WTC11 (cell line): ENCODE results near the gene GFOD2. TPM values are rescaled to one million over a fixed set of nuclear protein-coding genes. Genes with fewer than 3 reads are reported as not detected.

Experiments
- ATAC-seq: fragments of 200-7000 bp; cut with Tn5 transposase; 2 replicates; pipeline ENCODE4 v1.10.0; 2021; ENCODE audit warnings: mild to moderate bottlenecking, moderate library complexity
- CTCF ChIA-PET: fragments of 300-600 bp; sonication (Branson Sonifier 250); formaldehyde crosslinking; loops from one replicate; lab custom pipeline; 2021; ENCODE audit warnings: antibody characterized with exemption; lab: Charles Lee
- POLR2A ChIA-PET: fragments of 350-600 bp; sonication (Branson Sonifier 250); formaldehyde crosslinking; loops from one replicate; lab custom pipeline; 2021; ENCODE audit warnings: antibody characterized with exemption; lab: Charles Lee
- DNase-seq: peaks from one replicate; pipeline ENCODE4 v3.0.0; 2021; ENCODE audit warnings: low spot score
- H3K27ac Mint-ChIP-seq: 2 replicates; pipeline ENCODE4 v1.8.0; 2021; ENCODE audit warnings: mixed read lengths
- H3K27me3 Mint-ChIP-seq: 2 replicates; pipeline ENCODE4 v1.8.0; 2021; ENCODE audit warnings: low read depth, mild to moderate bottlenecking, moderate library complexity, mixed read lengths
- H3K36me3 Mint-ChIP-seq: 2 replicates; pipeline ENCODE4 v1.8.0; 2021; ENCODE audit warnings: mixed read lengths
- H3K4me1 Mint-ChIP-seq: 2 replicates; pipeline ENCODE4 v1.8.0; 2022; ENCODE audit warnings: mixed read lengths
- H3K4me3 Mint-ChIP-seq: 2 replicates; pipeline ENCODE4 v1.8.0; 2021; ENCODE audit warnings: mild to moderate bottlenecking, moderate library complexity, mixed read lengths
- H3K9me3 Mint-ChIP-seq: 2 replicates; pipeline ENCODE4 v1.8.0; 2021; ENCODE audit warnings: mixed read lengths
- CREB1 ChIP-seq: sonication (generic); formaldehyde crosslinking; IDR thresholded peaks from 2 replicates; pipeline ENCODE4 v1.8.0; 2023; ENCODE audit warnings: mild to moderate bottlenecking, missing genetic modification reagents
- CREM ChIP-seq: sonication (generic); formaldehyde crosslinking; IDR thresholded peaks from 2 replicates; pipeline ENCODE4 v1.8.1; 2022; ENCODE audit warnings: mild to moderate bottlenecking, missing genetic modification reagents, moderate library complexity
- GRHL2 ChIP-seq: fragments of 250-450 bp; sonication (Bioruptor Pico); IDR thresholded peaks from 2 replicates; pipeline ENCODE4 v1.8.0; 2022; ENCODE audit warnings: mild to moderate bottlenecking, moderate library complexity; ENCODE audit not compliant: insufficient replicate concordance, severe bottlenecking
- IRF2 ChIP-seq: sonication (generic); formaldehyde crosslinking; IDR thresholded peaks from 2 replicates; pipeline ENCODE4 v1.8.0; 2022; ENCODE audit warnings: low read depth, missing genetic modification reagents, borderline replicate concordance
- JUN ChIP-seq: sonication (generic); formaldehyde crosslinking; IDR thresholded peaks from 2 replicates; pipeline ENCODE4 v1.8.0; 2023; ENCODE audit warnings: mild to moderate bottlenecking, missing genetic modification reagents
- MXD4 ChIP-seq: fragments of 250-450 bp; sonication (Bioruptor Pico); IDR thresholded peaks from 2 replicates; pipeline ENCODE4 v1.8.0; 2021; ENCODE audit warnings: mild to moderate bottlenecking, moderate library complexity, borderline replicate concordance
- MYBL2 ChIP-seq: sonication (generic); formaldehyde crosslinking; IDR thresholded peaks from 2 replicates; pipeline ENCODE4 v1.8.1; 2023; ENCODE audit warnings: mild to moderate bottlenecking, moderate library complexity, missing genetic modification reagents
- NFE2L1 ChIP-seq: sonication (generic); formaldehyde crosslinking; IDR thresholded peaks from 2 replicates; pipeline ENCODE4 v1.8.1; 2023; ENCODE audit warnings: missing genetic modification reagents
- NFYB ChIP-seq: sonication (generic); formaldehyde crosslinking; conservative IDR thresholded peaks from 2 replicates; pipeline ENCODE4 v1.8.0; 2022; ENCODE audit warnings: low read depth, missing genetic modification reagents
- NR1H2 ChIP-seq: sonication (generic); formaldehyde crosslinking; IDR thresholded peaks from 2 replicates; pipeline ENCODE4 v1.9.0; 2021; ENCODE audit warnings: mild to moderate bottlenecking, moderate library complexity, missing genetic modification reagents
- ZNF121 ChIP-seq: sonication (generic); formaldehyde crosslinking; IDR thresholded peaks from 2 replicates; pipeline ENCODE4 v1.8.0; 2023; ENCODE audit warnings: missing genetic modification reagents
- ZNF232 ChIP-seq: sonication (generic); formaldehyde crosslinking; IDR thresholded peaks from 2 replicates; pipeline ENCODE4 v1.8.0; 2022; ENCODE audit warnings: mild to moderate bottlenecking, missing genetic modification reagents
- ZNF317 ChIP-seq: sonication (generic); formaldehyde crosslinking; IDR thresholded peaks from 2 replicates; pipeline ENCODE4 v1.8.1; 2023; ENCODE audit warnings: low read depth, mild to moderate bottlenecking, moderate library complexity, missing genetic modification reagents, borderline replicate concordance
- ZNF423 ChIP-seq: fragments of 250-450 bp; sonication (Bioruptor Pico); IDR thresholded peaks from 2 replicates; pipeline ENCODE4 v2.1.2; 2022; ENCODE audit warnings: mild to moderate bottlenecking, moderate library complexity
- total RNA-seq: library from RNA; stranded (reverse); gene quantifications from 3 replicates; pipeline ENCODE4 v1.2.3, GENCODE V29; 2021
- TF ChIP-seq, protein P1 (sequence below): fragments of 200-600 bp; IDR thresholded peaks from 2 replicates; pipeline ENCODE4 v1.8.0; 2022; ENCODE audit warnings: antibody characterized with exemption
- TF ChIP-seq, protein P2 (sequence below): fragments of 250-450 bp; sonication (Bioruptor Pico); IDR thresholded peaks from 2 replicates; pipeline ENCODE4 v1.9.0; 2021; ENCODE audit warnings: mild to moderate bottlenecking
- TF ChIP-seq, protein P3 (sequence below): sonication (generic); formaldehyde crosslinking; IDR thresholded peaks from 2 replicates; pipeline ENCODE4 v1.8.0; 2023; ENCODE audit warnings: mild to moderate bottlenecking, missing genetic modification reagents
- TF ChIP-seq, protein P4 (sequence below): sonication (generic); formaldehyde crosslinking; IDR thresholded peaks from 2 replicates; pipeline ENCODE4 v1.8.1; 2022; ENCODE audit warnings: mild to moderate bottlenecking, moderate library complexity, missing genetic modification reagents
- TF ChIP-seq, protein P5 (sequence below): sonication (generic); formaldehyde crosslinking; IDR thresholded peaks from 2 replicates; pipeline ENCODE4 v1.8.1; 2022; ENCODE audit warnings: missing genetic modification reagents, borderline replicate concordance
- TF ChIP-seq, protein P6 (sequence below): sonication (generic); formaldehyde crosslinking; IDR thresholded peaks from 2 replicates; pipeline ENCODE4 v1.8.0; 2022; ENCODE audit warnings: mild to moderate bottlenecking, missing genetic modification reagents
- TF ChIP-seq, protein P7 (sequence below): sonication (generic); formaldehyde crosslinking; IDR thresholded peaks from 2 replicates; pipeline ENCODE4 v1.8.0; 2022; ENCODE audit warnings: missing genetic modification reagents

GFOD2 gene
- total RNA-seq, 1 experiment from 2014 or later = 29.5 TPM

DNA sequence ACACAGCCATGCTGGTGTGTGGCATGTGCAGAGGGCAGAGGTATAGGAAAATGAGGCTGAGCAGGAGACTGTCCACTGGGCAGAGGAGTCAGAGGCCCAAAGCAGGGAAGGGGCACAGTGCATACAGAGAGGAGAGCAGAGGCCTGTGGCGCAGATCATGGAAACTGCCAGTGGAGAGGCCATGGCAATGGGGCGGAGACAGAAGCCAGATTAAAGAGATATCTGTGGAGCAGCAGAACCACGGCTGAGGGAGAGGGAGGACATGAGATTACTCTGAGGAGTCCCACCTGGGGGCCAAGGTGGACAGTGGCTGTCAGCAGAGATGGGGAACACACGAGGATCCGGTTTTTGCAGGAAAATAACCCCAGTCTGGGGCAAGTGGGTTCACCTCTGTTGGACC lies 44.0 kb upstream of the GFOD2 start:
- CTCF ChIA-PET = no interaction called here
- no peaks in the 10 kb centered on the region for H3K9me3 Mint-ChIP-seq
- H3K4me3 Mint-ChIP-seq = no peak overlapping the region
- TF ChIP-seq, protein P1, sequence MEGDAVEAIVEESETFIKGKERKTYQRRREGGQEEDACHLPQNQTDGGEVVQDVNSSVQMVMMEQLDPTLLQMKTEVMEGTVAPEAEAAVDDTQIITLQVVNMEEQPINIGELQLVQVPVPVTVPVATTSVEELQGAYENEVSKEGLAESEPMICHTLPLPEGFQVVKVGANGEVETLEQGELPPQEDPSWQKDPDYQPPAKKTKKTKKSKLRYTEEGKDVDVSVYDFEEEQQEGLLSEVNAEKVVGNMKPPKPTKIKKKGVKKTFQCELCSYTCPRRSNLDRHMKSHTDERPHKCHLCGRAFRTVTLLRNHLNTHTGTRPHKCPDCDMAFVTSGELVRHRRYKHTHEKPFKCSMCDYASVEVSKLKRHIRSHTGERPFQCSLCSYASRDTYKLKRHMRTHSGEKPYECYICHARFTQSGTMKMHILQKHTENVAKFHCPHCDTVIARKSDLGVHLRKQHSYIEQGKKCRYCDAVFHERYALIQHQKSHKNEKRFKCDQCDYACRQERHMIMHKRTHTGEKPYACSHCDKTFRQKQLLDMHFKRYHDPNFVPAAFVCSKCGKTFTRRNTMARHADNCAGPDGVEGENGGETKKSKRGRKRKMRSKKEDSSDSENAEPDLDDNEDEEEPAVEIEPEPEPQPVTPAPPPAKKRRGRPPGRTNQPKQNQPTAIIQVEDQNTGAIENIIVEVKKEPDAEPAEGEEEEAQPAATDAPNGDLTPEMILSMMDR = no peak
- TF ChIP-seq, protein P2, sequence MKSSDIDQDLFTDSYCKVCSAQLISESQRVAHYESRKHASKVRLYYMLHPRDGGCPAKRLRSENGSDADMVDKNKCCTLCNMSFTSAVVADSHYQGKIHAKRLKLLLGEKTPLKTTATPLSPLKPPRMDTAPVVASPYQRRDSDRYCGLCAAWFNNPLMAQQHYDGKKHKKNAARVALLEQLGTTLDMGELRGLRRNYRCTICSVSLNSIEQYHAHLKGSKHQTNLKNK (CRISPR knock-in tag) = no peak
- TF ChIP-seq, protein P3, sequence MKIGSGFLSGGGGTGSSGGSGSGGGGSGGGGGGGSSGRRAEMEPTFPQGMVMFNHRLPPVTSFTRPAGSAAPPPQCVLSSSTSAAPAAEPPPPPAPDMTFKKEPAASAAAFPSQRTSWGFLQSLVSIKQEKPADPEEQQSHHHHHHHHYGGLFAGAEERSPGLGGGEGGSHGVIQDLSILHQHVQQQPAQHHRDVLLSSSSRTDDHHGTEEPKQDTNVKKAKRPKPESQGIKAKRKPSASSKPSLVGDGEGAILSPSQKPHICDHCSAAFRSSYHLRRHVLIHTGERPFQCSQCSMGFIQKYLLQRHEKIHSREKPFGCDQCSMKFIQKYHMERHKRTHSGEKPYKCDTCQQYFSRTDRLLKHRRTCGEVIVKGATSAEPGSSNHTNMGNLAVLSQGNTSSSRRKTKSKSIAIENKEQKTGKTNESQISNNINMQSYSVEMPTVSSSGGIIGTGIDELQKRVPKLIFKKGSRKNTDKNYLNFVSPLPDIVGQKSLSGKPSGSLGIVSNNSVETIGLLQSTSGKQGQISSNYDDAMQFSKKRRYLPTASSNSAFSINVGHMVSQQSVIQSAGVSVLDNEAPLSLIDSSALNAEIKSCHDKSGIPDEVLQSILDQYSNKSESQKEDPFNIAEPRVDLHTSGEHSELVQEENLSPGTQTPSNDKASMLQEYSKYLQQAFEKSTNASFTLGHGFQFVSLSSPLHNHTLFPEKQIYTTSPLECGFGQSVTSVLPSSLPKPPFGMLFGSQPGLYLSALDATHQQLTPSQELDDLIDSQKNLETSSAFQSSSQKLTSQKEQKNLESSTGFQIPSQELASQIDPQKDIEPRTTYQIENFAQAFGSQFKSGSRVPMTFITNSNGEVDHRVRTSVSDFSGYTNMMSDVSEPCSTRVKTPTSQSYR = no peak
- TF ChIP-seq NR1H2 (no peak), ZNF121 (CRISPR knock-in tag) (no peak), NFYB (CRISPR knock-in tag) (no peak), ZNF423 (CRISPR knock-in tag) (no peak), MYBL2 (no peak)
- ATAC-seq (no peak), DNase-seq (no peak)
- no peaks in the 10 kb centered on the region for H3K4me1 Mint-ChIP-seq
- H3K36me3 Mint-ChIP-seq = no peaks in the 10 kb centered on the region
- POLR2A ChIA-PET = no interaction called here
- H3K27me3 Mint-ChIP-seq = no peaks in the 10 kb centered on the region
- peak overlapping the region; percentile 2 for H3K27ac Mint-ChIP-seq

DNA sequence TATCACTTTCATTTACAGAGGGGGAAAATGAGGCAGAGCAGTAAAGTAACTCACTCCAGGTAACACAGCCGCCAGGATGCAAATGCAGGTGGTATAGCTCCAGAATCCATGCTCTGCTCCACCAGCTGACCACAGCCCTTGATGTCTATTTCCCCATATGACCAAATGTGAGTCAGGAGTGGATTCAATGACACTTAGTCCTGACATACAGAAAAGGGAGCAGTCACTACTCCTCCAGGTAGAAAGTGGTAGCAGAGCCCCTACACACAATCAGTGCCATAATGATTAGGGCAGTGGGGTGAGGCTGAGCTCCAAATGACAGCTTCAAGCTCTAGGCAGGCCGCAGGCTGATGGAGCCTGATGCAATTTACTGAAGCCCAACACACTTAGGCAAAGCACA lies 43.3 kb upstream of the GFOD2 start:
- ATAC-seq = no peak
- no peaks in the 10 kb centered on the region for H3K4me1 Mint-ChIP-seq
- no peak overlapping the region for H3K4me3 Mint-ChIP-seq
- no peaks in the 10 kb centered on the region; the same call in 1 of the 2 replicates for H3K36me3 Mint-ChIP-seq
- H3K9me3 Mint-ChIP-seq = no peaks in the 10 kb centered on the region
- no peak for TF ChIP-seq ZNF317 (CRISPR knock-in tag)
- TF ChIP-seq IRF2 = no peak
- no peak for TF ChIP-seq GRHL2 (CRISPR knock-in tag)
- TF ChIP-seq, protein P4, sequence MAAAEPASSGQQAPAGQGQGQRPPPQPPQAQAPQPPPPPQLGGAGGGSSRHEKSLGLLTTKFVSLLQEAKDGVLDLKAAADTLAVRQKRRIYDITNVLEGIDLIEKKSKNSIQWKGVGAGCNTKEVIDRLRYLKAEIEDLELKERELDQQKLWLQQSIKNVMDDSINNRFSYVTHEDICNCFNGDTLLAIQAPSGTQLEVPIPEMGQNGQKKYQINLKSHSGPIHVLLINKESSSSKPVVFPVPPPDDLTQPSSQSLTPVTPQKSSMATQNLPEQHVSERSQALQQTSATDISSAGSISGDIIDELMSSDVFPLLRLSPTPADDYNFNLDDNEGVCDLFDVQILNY = no peak
- TF ChIP-seq, protein P5, sequence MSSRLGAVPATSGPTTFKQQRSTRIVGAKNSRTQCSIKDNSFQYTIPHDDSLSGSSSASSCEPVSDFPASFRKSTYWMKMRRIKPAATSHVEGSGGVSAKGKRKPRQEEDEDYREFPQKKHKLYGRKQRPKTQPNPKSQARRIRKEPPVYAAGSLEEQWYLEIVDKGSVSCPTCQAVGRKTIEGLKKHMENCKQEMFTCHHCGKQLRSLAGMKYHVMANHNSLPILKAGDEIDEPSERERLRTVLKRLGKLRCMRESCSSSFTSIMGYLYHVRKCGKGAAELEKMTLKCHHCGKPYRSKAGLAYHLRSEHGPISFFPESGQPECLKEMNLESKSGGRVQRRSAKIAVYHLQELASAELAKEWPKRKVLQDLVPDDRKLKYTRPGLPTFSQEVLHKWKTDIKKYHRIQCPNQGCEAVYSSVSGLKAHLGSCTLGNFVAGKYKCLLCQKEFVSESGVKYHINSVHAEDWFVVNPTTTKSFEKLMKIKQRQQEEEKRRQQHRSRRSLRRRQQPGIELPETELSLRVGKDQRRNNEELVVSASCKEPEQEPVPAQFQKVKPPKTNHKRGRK = no peak
- TF ChIP-seq ZNF232 (CRISPR knock-in tag) = no peak
- TF ChIP-seq, protein P6, sequence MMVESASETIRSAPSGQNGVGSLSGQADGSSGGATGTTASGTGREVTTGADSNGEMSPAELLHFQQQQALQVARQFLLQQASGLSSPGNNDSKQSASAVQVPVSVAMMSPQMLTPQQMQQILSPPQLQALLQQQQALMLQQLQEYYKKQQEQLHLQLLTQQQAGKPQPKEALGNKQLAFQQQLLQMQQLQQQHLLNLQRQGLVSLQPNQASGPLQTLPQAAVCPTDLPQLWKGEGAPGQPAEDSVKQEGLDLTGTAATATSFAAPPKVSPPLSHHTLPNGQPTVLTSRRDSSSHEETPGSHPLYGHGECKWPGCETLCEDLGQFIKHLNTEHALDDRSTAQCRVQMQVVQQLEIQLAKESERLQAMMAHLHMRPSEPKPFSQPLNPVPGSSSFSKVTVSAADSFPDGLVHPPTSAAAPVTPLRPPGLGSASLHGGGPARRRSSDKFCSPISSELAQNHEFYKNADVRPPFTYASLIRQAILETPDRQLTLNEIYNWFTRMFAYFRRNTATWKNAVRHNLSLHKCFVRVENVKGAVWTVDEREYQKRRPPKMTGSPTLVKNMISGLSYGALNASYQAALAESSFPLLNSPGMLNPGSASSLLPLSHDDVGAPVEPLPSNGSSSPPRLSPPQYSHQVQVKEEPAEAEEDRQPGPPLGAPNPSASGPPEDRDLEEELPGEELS (CRISPR knock-in tag) = no peak
- no peak for TF ChIP-seq JUN (CRISPR knock-in tag)
- no peak for TF ChIP-seq NFYB (CRISPR knock-in tag)
- no peak for TF ChIP-seq MXD4
- TF ChIP-seq, protein P7, sequence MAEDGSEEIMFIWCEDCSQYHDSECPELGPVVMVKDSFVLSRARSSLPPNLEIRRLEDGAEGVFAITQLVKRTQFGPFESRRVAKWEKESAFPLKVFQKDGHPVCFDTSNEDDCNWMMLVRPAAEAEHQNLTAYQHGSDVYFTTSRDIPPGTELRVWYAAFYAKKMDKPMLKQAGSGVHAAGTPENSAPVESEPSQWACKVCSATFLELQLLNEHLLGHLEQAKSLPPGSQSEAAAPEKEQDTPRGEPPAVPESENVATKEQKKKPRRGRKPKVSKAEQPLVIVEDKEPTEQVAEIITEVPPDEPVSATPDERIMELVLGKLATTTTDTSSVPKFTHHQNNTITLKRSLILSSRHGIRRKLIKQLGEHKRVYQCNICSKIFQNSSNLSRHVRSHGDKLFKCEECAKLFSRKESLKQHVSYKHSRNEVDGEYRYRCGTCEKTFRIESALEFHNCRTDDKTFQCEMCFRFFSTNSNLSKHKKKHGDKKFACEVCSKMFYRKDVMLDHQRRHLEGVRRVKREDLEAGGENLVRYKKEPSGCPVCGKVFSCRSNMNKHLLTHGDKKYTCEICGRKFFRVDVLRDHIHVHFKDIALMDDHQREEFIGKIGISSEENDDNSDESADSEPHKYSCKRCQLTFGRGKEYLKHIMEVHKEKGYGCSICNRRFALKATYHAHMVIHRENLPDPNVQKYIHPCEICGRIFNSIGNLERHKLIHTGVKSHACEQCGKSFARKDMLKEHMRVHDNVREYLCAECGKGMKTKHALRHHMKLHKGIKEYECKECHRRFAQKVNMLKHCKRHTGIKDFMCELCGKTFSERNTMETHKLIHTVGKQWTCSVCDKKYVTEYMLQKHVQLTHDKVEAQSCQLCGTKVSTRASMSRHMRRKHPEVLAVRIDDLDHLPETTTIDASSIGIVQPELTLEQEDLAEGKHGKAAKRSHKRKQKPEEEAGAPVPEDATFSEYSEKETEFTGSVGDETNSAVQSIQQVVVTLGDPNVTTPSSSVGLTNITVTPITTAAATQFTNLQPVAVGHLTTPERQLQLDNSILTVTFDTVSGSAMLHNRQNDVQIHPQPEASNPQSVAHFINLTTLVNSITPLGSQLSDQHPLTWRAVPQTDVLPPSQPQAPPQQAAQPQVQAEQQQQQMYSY (CRISPR knock-in tag) = no peak
- TF ChIP-seq NR1H2 = no peak
- TF ChIP-seq NFE2L1 = no peak
- no peak for TF ChIP-seq CREM
- TF ChIP-seq CREB1 (CRISPR knock-in tag) = no peak
- POLR2A ChIA-PET = no interaction called here
- DNase-seq = no peak
- no peaks in the 10 kb centered on the region for H3K27me3 Mint-ChIP-seq
- CTCF ChIA-PET = interaction anchor here (1.1 to 1.5 kb wide), 2 partner anchors 54 to 121 kb away, joined by 3 to 4 read pairs; no protein-coding TSS in a partner anchor
- peak overlapping the region; percentile 2; the same call in 1 of the 2 replicates for H3K27ac Mint-ChIP-seq
